H1 (cell line): ENCODE data around the gene ABCC10. TPM values are rescaled to one million over a fixed set of nuclear protein-coding genes. Genes with fewer than 3 reads are reported as not detected.

Experiments used
- CTCF ChIA-PET: fragments of 300-600 bp; sonication (Branson Sonifier 250); formaldehyde crosslinking; loops from one replicate; lab custom pipeline; 2021; ENCODE audit not compliant: partially characterized antibody; lab: Charles Lee
- POLR2A ChIA-PET: fragments of 300-600 bp; sonication (Branson Sonifier 250); formaldehyde crosslinking; loops from one replicate; lab custom pipeline; 2021; ENCODE audit warnings: inconsistent platforms; ENCODE audit not compliant: partially characterized antibody; lab: Charles Lee
- DNase-seq, 2 experiments: peaks; one replicate each; pipeline versions ENCODE4 v3.0.0 to v3.0.0-alpha.2; 2010 to 2022; ENCODE audit warnings: low spot score in 2 of 2, low read depth in 1 of 2, mixed read lengths in 1 of 2
- FAIRE-seq: peaks from 2 replicates; lab custom pipeline; 2011; peaks lifted over from hg19 to GRCh38; lab: Jason Lieb, UNC
- H2AFZ ChIP-seq: 2 replicates; pipeline ENCODE4 v1.8.1; 2012; ENCODE audit warnings: low read length, inconsistent platforms
- H2AK5ac ChIP-seq: 2 replicates; pipeline ENCODE4 v1.6.1; 2013; ENCODE audit warnings: low read depth, low read length
- H2BK120ac ChIP-seq: replicated peaks from 2 replicates; pipeline ENCODE3; 2013; ENCODE audit warnings: low read depth, low read length, inconsistent platforms
- H2BK12ac ChIP-seq: 2 replicates; pipeline ENCODE4 v1.6.1; 2013; ENCODE audit warnings: low read depth, low read length
- H2BK15ac ChIP-seq: 2 replicates; pipeline ENCODE4 v1.6.1; 2013; ENCODE audit warnings: low read length
- H2BK20ac ChIP-seq: 2 replicates; pipeline ENCODE4 v1.6.1; 2013; ENCODE audit warnings: low read length
- H2BK5ac ChIP-seq: 2 replicates; pipeline ENCODE4 v1.6.1; 2013; ENCODE audit warnings: low read depth, low read length
- H3K14ac ChIP-seq: 2 replicates; pipeline ENCODE4 v1.6.1; 2013; ENCODE audit warnings: inconsistent platforms; ENCODE audit not compliant: insufficient read length
- H3K18ac ChIP-seq: 2 replicates; pipeline ENCODE4 v1.6.1; 2013; ENCODE audit warnings: low read length; ENCODE audit errors: extremely low read depth
- H3K23ac ChIP-seq: 2 replicates; pipeline ENCODE4 v1.6.1; 2013; ENCODE audit warnings: inconsistent platforms; ENCODE audit not compliant: insufficient read length
- H3K23me2 ChIP-seq: 2 replicates; pipeline ENCODE4 v1.6.1; 2013; ENCODE audit warnings: low read depth, low read length
- H3K27ac ChIP-seq: 2 replicates; pipeline ENCODE4 v1.6.1; 2011; ENCODE audit warnings: low read depth, low read length, inconsistent platforms
- H3K27me3 ChIP-seq, 4 experiments: replicated peaks in 1 of 4; 1 replicate in 1 of 4; 2 replicates in 3 of 4; pipeline versions ENCODE4 v1.6.1 to v1.8.1; 2011 to 2013; ENCODE audit warnings: low read length in 3 of 4, mild to moderate bottlenecking in 3 of 4, inconsistent platforms in 2 of 4, mixed read lengths in 2 of 4, moderate library complexity in 1 of 4; ENCODE audit not compliant: control insufficient read depth in 3 of 4, insufficient read depth in 3 of 4; ENCODE audit errors: extremely low read depth in 1 of 4
- H3K36me3 ChIP-seq, 4 experiments: 2 replicates each; pipeline versions ENCODE4 v1.6.1 to v1.8.1; 2011 to 2013; ENCODE audit warnings: mild to moderate bottlenecking in 4 of 4, low read length in 3 of 4, moderate library complexity in 2 of 4, control low read depth in 1 of 4, inconsistent platforms in 1 of 4; ENCODE audit not compliant: insufficient read depth in 4 of 4, control insufficient read depth in 2 of 4
- H3K4ac ChIP-seq: replicated peaks from 2 replicates; pipeline ENCODE3; 2013; ENCODE audit warnings: low read length, low read depth, mixed read lengths, inconsistent platforms; ENCODE audit not compliant: insufficient read length
- H3K4me1 ChIP-seq, 4 experiments: replicated peaks in 1 of 4; 1 replicate in 1 of 4; 2 replicates in 3 of 4; pipeline versions ENCODE4 v1.6.1 to v1.8.1; 2011 to 2013; ENCODE audit warnings: low read length in 3 of 4, inconsistent platforms in 2 of 4, mixed read lengths in 1 of 4; ENCODE audit not compliant: insufficient read depth in 4 of 4, control insufficient read depth in 3 of 4
- H3K4me2 ChIP-seq, 2 experiments: 2 replicates each; pipeline versions ENCODE4 v1.6.1 to v1.8.1; 2011 to 2013; ENCODE audit warnings: low read depth in 2 of 2, low read length in 2 of 2, control low read depth in 1 of 2, inconsistent platforms in 1 of 2, mild to moderate bottlenecking in 1 of 2; ENCODE audit not compliant: insufficient read depth in 1 of 2
- H3K4me3 ChIP-seq, 4 experiments: fragments of 200-600, 300-600 bp in 1 of 4; sonication (generic), shearing (Covaris generic), sonication (Bioruptor Twin) in 1 of 4; 2 replicates each; pipeline versions ENCODE4 v1.5.1 to v1.8.1; 2011 to 2016; ENCODE audit warnings: low read length in 4 of 4, low read depth in 3 of 4, control low read depth in 2 of 4, inconsistent platforms in 2 of 4, mild to moderate bottlenecking in 2 of 4, mixed read lengths in 1 of 4, moderate library complexity in 1 of 4; ENCODE audit not compliant: insufficient read depth in 2 of 4; ENCODE audit errors: extremely low read depth in 1 of 4
- H3K56ac ChIP-seq: replicated peaks from 2 replicates; pipeline ENCODE3; 2013; ENCODE audit warnings: low read depth, mild to moderate bottlenecking, mixed read lengths, low read length, inconsistent platforms; ENCODE audit not compliant: insufficient read length
- H3K79me1 ChIP-seq: 2 replicates; pipeline ENCODE4 v1.6.1; 2013; ENCODE audit warnings: low read depth, low read length, control low read depth
- H3K79me2 ChIP-seq, 2 experiments: 2 replicates each; pipeline versions ENCODE4 v1.6.1 to v1.8.1; 2012 to 2013; ENCODE audit warnings: low read length in 2 of 2, mild to moderate bottlenecking in 2 of 2, inconsistent platforms in 1 of 2; ENCODE audit not compliant: insufficient read depth in 2 of 2, control insufficient read depth in 1 of 2
- H3K9ac ChIP-seq, 4 experiments: replicated peaks in 1 of 4; 1 replicate in 1 of 4; 2 replicates in 3 of 4; pipeline versions ENCODE4 v1.6.1 to v1.8.1; 2011 to 2013; ENCODE audit warnings: low read depth in 3 of 4, low read length in 3 of 4, control low read depth in 2 of 4, mild to moderate bottlenecking in 2 of 4, moderate library complexity in 2 of 4, inconsistent platforms in 1 of 4; ENCODE audit errors: extremely low read depth in 1 of 4
- H3K9me3 ChIP-seq, 2 experiments: 2 replicates each; pipeline versions ENCODE4 v1.6.1 to v1.8.1; 2012 to 2013; ENCODE audit warnings: mild to moderate bottlenecking in 2 of 2, moderate library complexity in 2 of 2, control low read depth in 1 of 2, inconsistent platforms in 1 of 2, low read depth in 1 of 2, low read length in 1 of 2, mixed read lengths in 1 of 2; ENCODE audit not compliant: insufficient read depth in 2 of 2
- H4K20me1 ChIP-seq, 2 experiments: replicated peaks in 1 of 2; 2 replicates each; pipeline versions ENCODE3 to v1.8.1; 2011 to 2013; ENCODE audit warnings: inconsistent platforms in 2 of 2, low read length in 2 of 2, mild to moderate bottlenecking in 1 of 2; ENCODE audit not compliant: insufficient read depth in 2 of 2, control insufficient read depth in 1 of 2
- H4K5ac ChIP-seq: 2 replicates; pipeline ENCODE4 v1.6.1; 2013; ENCODE audit warnings: low read length, low read depth, mixed read lengths, inconsistent platforms; ENCODE audit not compliant: insufficient read length
- H4K8ac ChIP-seq: 2 replicates; pipeline ENCODE4 v1.8.0; 2013; ENCODE audit warnings: mild to moderate bottlenecking, moderate library complexity, low read length, inconsistent platforms; ENCODE audit not compliant: insufficient read depth; ENCODE audit errors: extremely low read depth
- H4K91ac ChIP-seq: replicated peaks from 2 replicates; pipeline ENCODE3; 2013; ENCODE audit warnings: low read length, mixed read lengths, inconsistent platforms; ENCODE audit not compliant: insufficient read length
- ASH2L ChIP-seq: fragments of 200-600, 300-600 bp; sonication (generic); IDR thresholded peaks from one replicate; pipeline ENCODE4 v1.7.1; 2017; ENCODE audit warnings: low read length
- KDM4A ChIP-seq: IDR thresholded peaks from one replicate; pipeline ENCODE4 v1.7.1; 2012; ENCODE audit warnings: low read depth, mild to moderate bottlenecking, moderate library complexity, low read length, inconsistent platforms; ENCODE audit not compliant: severe bottlenecking
- SUZ12 ChIP-seq: fragments of 200-600 bp; sonication (generic); IDR thresholded peaks from 2 replicates; pipeline ENCODE4 v1.6.1; 2012; ENCODE audit warnings: mild to moderate bottlenecking, inconsistent platforms, low read length, moderate library complexity, mixed read lengths
- WGBS, 2 experiments: shearing (Covaris generic) in 1 of 2; methylation state at CpG; one replicate each; pipeline versions ENCODE4 v1.1.6 to v1.1.7; 2013 to 2015; ENCODE audit warnings: low lambda C conversion rate in 2 of 2, mixed read lengths in 2 of 2, inconsistent platforms in 1 of 2, low coverage in 1 of 2, missing lambda C conversion rate in 1 of 2; ENCODE audit not compliant: insufficient replicate concordance in 2 of 2, insufficient coverage in 1 of 2, insufficient read length in 1 of 2; ENCODE audit errors: extremely low coverage in 1 of 2, missing lambda C conversion rate in 1 of 2; 5-methylcytosine and 5-hydroxymethylcytosine counted together
- polyA plus RNA-seq, 7 experiments: library from polyadenylated mRNA; depleted of rRNA in 3 of 7; stranded (reverse) in 5 of 7; unstranded in 2 of 7; fragments of >200 nt in 5 of 7; fragments of 200-250 nt in 2 of 7; gene quantifications; 1 replicate in 5 of 7; 2 replicates in 1 of 7; 4 replicates in 1 of 7; pipeline versions ENCODE4 v1.2.1 to v1.2.3, GENCODE V29; 2011 to 2013; ENCODE audit warnings: missing spikeins in 2 of 7, mixed read lengths in 2 of 7
- total RNA-seq: library from RNA; stranded (reverse); fragmentation: NEBNext Ultra II Directional; extraction: Animal tissue kit (Norgen Biotek cat#: 25700); gene quantifications from 2 replicates; pipeline ENCODE4 v1.2.1, GENCODE V29; 2021

Gene ABCC10
- total and polyA plus RNA-seq, 2 of the 8 experiments (the other 6 are each of a cell fraction or from before 2014, with no cell fraction given): 15.5 to 24.6 TPM

DNA sequence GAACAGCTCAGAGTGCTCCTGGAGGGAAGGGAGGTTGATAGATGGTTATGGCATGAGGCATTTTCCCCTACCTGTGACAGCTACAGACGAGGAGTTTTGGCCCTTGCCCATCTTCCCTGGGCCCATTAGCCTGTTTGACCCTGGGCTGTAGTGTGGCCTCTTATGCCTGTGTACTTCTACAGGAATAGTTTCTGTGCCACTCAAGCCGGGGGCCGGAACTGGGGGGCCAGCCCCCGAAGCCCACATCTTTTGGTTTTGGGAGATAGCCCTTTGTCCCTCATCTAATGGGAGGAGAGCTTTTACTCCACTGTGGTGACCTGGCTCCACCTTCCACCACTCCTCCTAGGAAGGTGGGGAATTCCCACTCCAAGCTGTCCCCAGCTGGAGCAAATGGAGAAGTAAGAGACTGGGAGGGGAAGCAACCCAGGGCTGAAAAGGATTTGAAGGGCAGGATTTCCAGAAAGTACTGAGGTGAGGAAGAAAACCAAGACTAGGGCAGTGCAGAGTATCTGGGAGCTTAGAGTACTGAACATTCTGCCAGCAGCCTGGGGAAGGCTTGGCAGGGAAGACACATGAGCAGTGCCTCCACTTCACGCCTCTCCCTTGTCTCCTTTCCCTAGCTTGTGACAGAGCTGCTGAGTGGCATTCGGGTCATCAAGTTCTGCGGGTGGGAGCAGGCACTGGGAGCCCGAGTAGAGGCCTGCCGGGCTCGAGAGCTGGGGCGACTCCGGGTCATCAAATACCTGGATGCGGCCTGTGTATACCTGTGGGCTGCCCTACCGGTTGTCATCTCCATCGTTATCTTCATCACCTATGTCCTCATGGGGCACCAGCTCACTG, 6.9 kb downstream of the ABCC10 start:
- Histone ChIP-seq H3K36me3 (peaks cover 0 to 18% (median 2%) of the 10 kb centered on the region in 4 experiments; a peak in 5 of 8 replicates), H3K14ac (no peak overlapping the region), H4K8ac (no peak overlapping the region), H4K5ac (no peak overlapping the region), H2AFZ (no peak overlapping the region), H2BK5ac (no peak overlapping the region), H3K27ac (no peak overlapping the region), H3K18ac (no peak overlapping the region), H3K23ac (no peak overlapping the region), H3K79me2 (no peaks in the 10 kb centered on the region; a peak in 1 of 4 replicates), H2BK12ac (no peak overlapping the region), H2BK15ac (no peak overlapping the region), H3K56ac (no peak overlapping the region), H2BK20ac (no peak overlapping the region), H2BK120ac (no peak overlapping the region), H3K4ac (no peak overlapping the region), H3K9ac (no peak overlapping the region), H2AK5ac (no peak overlapping the region), H3K4me3 (no peak overlapping the region), H3K4me1 (no peaks in the 10 kb centered on the region; a peak in 2 of 7 replicates), H4K20me1 (peaks cover 0 to 2% of the 10 kb centered on the region in 2 experiments), H3K9me3 (no peaks in the 10 kb centered on the region), H3K23me2 (no peaks in the 10 kb centered on the region), H3K79me1 (no peaks in the 10 kb centered on the region; the same call in 1 of the 2 replicates), H3K27me3 (no peaks in the 10 kb centered on the region), H4K91ac (no peak overlapping the region), H3K4me2 (no peak overlapping the region)
- WGBS, 2 experiments: 92% methylated on average over 15 of the region's 15 CpGs; no CpG with 5 or more reads in 1 of the 2 experiments
- DNase-seq (no peak), FAIRE-seq (no peak)
- ChIA-PET POLR2A (interaction anchor here (0.5 to 2.8 kb wide), 5 partner anchors 10 to 260 kb away, joined by 3 to 11 read pairs (median 6); no protein-coding TSS in a partner anchor), CTCF (interaction anchor here (0.7 to 6.7 kb wide), 12 partner anchors 10 to 1202 kb away, joined by 3 to 46 read pairs (median 4); partner anchors contain the start of gene DLK2)
- no peak for TF ChIP-seq SUZ12
- TF ChIP-seq ASH2L: no peak
- no peak for TF ChIP-seq KDM4A
